HG03196 (cell line): ENCODE data around the gene SLC7A1.

Experiments used
- ATAC-seq: cut with Tn5 transposase; IDR thresholded peaks from one replicate; pipeline ENCODE4 v1.9.1; 2021; ENCODE audit not compliant: unreplicated experiment

The SLC7A1 gene

DNA sequence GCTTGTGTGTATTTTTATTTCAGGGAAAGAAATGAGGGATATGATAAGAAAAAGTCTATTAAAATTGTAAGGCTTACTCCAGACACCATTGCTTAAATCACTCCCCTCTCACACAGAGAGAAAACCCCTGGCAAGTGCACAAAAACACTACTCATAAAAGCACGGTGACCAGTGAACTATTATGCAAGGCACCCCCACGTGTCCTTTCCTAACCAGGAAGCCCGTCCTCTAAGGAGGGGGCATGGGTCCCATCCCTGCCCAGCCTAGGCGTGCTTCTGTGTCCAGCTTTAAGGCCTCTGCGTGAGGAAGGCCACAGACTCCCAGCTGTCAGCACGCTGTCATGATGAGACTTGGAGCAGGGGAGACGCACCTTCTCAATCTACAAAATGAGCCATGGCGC lies 83.5 kb downstream of the SLC7A1 start:
- no peak for ATAC-seq

DNA sequence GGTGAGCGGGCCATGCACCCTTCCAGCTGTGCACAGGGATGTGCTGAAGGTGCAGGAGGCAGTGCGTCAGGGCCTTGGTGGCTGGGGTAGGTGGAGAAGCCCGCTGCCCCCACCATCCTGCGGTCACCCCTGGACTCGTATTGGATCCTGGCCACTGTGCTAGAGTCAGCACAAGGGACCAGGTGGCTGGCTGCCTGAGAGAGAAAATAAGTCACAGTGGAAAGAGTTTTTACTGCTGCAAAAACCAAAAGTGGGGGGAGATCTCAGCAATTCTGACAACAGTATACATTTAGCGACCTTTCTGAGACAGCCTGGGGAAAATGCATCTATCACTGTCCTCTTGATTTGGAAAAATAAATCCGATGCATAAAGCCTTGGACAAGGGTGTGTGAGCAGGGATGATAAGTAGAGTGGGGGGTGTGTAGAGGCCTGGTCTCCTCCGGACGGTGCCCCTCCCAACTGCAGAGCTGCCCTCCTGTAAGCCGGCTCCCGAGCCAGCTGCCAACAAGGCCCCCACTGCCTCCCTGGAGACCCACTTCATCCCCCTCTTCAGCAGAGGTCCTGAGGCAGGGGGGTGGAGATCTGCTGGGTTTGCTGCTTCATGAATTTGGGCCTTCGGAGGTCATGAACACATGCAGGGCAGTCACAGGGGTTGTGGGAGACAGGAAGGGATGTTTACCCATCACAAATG lies 84.2 kb downstream of the SLC7A1 start:
- ATAC-seq, result no peak

DNA sequence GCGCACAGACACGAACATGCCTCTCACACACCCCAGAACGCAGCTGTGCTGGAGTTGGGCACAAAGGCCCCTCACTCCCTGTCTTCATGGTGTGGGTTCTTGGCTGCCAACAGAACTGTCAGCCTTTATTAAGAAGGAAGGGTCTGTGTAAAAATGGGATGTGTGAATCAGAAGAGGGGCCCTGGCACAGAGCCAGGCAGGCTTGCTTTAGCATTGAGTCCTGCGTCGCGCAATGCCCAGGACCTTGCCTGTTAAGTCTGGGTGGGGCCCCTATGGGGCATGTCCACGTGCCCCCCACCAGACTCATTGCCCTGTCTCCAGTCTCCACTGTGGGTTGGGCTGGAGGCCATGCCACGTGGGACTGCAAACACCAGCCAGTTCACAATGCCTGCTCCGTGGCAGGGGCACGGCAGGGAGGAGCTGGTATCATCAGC lies 84.8 kb downstream of the SLC7A1 start:
- ATAC-seq, result no peak

DNA sequence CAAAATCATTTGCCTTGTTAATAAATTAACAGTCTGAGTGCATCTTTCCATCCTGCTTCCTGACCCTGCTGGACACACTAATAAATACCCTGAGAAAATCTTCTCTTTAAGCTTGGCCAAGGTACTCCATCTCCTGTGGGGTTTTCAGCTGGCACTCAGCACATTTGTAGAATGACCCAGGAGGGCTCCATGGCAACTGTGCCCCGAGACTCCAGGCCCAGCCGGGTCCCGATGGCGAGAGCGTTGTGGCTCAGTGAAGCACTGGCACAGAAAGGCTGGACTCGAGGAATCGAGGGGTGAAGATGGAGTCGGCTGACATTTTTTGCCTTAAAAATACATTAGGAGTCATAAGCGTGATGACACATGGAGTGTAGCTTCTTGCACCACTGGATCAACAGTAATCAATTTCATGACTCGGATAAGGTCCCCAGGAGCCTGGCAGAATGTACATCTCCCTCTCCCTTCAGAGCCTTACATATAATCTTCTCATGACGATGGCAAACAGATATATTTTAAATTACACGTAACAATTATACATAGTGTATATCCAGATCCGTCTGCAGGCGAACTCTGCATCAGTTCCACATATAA lies 85.4 kb downstream of the SLC7A1 start:
- no peak for ATAC-seq

DNA sequence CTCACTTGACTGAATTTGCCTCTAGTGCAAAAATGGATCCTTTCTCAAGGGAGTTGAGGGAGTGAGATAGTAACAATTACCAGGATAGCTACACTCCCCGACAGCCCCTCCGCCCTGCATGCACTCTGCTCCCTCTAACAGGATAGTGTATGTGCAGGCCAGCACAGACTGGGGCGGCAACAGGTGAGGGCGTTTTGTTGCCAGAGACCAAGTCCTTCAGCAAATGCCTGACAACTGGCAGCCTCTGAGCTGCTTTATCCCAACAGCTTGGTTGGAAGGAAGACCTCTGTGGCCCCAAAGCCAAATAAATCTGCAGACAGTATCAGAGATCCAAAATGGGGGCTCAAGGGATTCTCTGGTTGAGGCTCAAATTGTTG lies 86.6 kb downstream of the SLC7A1 start:
- no peak for ATAC-seq

DNA sequence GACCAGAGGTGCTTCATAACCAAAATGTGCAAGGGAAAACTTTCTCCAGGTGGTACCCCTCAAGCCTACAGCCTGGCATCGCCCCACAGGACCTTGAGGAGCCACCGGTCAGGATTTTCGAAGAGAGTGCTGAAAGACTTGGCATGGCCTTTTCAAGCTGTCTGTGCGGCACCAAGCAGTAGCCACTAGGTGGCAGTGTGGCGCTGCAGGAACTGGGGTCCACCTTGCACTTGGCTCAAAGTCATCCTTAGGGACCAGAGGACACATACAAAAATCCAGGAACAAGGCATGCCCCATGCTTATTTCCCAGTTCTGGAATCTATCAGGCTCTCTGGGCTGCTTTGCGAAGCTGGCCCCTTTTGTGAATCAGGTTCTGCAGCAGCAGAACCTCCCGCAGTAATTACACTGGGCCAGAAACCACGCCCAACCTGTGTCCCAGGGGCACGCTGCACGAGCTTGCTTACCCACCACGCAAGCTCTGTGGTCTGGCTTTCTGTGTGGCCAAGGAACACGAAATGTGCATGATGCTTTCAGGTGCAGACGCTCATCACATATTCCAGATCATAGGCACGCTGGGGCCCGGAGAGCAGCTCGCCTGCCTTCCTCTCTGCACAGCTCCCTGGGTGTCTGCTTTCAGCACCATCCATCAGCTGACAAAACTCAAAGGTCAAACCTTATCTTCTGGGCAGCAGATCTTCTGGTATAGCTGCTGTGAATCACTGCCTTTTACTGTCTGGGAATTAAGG lies 87.2 kb downstream of the SLC7A1 start:
- peak; percentile 55 for ATAC-seq

DNA sequence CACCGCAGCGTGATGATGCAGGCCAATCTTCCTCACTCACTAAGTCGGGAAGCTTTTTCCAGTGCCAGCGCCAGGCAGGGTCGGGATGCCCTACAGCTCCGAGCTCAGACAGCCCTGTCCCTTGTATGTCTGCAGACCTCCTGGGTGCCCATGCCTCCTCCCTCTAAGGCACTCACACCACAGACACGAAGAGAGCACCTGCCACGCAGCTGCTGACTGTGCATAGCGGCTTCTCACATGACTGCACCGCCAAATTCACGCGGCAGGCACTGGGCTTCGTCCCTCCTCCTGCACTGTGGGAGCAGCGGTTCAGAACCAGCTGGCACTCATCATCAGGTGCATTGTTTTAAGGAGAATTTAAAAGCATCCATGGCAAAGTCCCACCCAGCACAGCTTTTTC lies 88.1 kb downstream of the SLC7A1 start:
- ATAC-seq, result no peak

DNA sequence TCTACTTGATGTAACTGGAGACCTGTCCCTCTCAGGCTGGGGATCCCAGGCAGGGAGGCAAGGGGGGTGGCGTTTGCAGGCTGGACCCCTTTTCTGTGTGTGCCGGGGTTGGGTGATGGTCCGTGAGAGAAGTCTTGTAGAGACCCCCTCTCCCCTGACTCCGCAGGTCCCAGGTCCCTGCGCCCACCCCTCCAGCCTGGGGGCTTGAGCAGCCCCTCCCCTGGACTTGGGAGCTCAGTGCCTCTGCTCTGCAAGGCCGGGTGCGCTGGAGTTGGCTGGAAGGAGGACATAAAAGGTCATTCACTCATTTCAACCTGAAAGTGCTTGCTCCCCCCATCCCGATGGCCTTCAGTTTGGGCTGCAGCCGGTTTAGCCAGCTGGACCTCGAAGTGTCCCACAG lies 89.5 kb downstream of the SLC7A1 start:
- ATAC-seq, result no peak

DNA sequence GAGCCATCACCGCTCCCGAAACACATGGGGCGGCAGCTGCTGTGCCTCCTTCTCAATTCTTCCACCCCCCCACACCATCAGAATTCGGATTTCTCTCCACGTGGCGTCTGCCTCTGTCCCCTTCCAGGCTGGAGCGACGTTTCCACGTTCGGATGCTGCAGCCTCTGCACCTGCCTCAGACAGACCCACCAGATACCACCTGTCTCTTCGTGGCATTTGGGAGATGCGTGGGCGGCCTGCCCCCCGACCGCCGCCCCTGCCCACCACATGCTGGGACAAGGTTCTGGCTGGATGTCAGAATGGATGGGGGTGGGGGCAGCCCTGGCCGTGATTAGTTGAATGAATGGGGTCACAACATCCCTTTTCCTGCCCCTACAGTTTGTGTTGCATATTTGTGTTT lies 90.0 kb downstream of the SLC7A1 start:
- ATAC-seq, result no peak

DNA sequence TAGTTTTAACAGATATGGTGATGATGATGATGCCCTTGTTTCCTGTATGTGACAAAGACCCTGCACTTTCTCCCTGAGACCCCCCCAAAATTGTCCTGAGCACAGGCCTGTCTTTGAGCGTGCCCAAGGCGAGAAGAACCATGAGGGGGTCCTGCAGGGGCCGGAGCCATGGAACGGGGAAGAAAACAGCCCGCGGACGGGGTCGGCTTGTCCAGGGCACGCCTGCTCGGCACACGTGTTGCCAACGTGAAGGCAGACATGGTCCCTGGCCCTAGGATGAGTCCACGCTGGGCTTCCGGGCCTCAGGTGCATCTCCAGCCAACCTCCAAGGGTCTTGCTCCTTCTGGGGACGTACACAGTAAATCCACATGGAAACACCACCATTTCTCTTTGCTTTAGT lies 90.8 kb downstream of the SLC7A1 start:
- ATAC-seq, result no peak

DNA sequence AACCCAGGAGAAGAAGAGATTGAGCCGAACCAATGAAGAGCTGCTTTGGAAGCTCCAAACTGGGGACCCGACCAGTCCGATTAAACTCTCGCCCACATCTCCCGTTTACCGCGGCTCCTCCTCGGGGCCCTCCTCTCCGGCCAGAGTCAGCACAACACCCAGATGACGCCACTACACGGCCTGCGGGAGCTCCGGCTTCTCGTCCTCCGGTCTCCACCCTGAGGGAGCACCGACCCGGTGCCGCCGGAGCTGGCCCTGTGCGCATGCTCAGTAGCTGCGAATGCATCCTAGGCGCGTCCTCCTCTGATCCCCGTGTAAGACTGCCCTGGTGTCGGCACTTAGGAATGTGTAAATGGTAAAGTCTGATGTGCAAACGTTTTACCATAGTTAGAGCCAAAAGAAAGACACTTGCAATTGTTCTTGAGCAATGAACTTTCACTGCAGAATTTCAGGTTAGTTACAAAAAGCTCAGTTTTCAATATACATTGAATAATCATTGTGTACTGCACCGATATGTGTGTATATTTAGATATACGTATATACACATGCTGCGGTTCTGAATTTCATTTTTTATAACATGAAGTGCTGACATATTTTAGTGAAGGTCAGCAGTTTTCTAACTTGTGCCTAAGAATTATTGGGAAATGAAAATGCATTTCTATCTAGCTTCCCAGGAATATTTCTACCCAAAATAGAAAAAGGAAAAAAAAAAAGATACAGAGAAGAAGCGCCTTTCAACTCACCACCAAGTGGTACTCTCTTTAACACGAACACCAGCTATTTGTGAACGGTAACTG lies 92.2 kb downstream of the SLC7A1 start:
- no peak for ATAC-seq

DNA sequence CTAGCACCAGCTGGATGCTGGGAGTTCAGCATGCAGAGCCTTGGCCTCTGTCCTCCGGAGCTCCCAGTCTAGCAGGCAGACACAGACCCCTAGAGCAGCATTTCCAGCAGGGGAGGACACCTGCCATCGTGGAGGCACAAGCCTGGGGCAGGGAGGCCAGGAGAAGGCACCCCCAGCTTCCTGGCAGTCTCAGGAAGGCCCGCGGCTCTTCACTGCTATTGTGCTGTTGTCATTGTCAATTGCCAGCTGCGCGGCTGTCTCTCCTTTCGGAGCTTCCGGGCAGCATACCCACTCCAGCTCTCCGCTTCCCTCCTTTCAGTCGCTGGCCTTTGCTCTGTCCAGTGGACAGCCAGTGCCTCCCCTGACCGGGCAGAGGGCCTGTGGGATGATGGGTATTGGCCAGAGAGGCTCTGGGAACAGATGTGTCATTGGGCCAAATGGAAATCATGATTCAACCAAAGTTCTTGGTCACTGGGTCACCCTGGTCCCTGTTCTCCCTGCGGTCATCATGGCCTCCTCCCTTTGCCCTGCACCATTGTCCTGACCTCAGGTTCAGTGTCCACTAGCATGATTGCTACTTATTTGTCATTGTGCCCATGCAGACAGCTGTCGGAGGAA lies 93.0 kb downstream of the SLC7A1 start:
- ATAC-seq, result no peak

DNA sequence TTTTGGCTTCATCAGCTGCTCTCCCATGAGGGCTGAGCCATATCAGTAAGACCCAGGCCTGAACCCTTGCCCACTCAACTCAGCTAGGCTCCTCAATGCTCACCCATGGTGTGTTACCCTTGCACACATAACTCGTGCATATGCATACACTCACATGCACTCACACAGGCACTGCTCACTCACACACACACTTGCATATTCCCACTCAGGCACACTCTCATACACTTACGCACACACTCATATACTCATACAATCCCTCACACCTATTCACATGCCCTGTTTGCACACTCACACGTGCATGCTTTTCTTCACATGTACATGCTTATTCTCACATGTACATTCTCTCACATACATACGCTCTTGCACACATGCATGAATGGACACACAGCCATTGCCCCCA lies 93.8 kb downstream of the SLC7A1 start:
- ATAC-seq, result no peak

DNA sequence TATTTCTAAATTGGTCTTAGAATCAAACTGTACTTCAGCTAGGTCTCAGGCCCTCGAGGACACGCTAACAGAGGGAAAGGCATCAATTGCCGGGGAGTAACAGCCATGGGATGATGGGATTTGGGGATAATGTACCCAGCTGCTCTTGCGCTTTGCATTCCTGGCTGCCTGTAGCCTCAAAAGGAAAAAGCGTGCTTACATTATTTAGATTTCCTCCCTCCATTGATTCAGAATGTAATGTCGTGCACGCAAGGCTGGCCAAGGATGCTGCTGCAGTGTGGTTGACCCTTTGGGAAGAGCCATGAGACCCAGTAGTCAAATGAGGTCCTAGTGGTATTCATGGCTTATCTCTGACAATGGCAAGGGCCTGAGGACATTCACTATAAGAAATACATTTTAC lies 95.1 kb downstream of the SLC7A1 start:
- no peak for ATAC-seq

DNA sequence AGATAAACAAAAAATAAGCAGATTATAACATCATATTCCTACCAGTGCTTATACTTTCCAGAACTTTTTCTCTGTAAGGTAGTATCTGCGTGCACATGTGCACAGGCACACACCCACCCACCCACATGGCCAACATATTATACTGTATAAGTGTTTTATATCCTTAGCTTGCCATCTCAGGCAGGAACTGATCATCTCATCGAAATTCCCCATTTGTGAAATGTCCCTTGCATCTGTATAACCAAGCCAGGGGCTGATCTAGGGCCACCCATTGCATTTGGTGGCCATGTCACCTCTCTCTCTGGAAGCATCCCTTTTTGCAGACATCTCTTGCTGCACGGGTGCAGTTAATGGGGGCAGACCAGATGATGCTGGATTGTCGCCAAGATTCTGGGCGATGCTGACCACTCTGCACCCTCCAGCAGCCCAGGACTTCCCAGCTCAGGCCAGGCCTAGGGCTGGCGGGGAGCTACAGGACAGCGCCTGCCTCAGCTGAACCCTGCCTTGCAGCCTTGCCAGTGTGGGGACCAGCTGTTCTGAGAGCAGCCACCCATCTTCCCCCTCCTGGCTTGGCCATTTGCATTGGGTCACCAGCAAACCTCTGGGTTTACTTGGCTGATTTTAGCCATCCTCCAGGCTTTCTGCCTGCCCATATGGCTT lies 95.9 kb downstream of the SLC7A1 start:
- ATAC-seq, result no peak

DNA sequence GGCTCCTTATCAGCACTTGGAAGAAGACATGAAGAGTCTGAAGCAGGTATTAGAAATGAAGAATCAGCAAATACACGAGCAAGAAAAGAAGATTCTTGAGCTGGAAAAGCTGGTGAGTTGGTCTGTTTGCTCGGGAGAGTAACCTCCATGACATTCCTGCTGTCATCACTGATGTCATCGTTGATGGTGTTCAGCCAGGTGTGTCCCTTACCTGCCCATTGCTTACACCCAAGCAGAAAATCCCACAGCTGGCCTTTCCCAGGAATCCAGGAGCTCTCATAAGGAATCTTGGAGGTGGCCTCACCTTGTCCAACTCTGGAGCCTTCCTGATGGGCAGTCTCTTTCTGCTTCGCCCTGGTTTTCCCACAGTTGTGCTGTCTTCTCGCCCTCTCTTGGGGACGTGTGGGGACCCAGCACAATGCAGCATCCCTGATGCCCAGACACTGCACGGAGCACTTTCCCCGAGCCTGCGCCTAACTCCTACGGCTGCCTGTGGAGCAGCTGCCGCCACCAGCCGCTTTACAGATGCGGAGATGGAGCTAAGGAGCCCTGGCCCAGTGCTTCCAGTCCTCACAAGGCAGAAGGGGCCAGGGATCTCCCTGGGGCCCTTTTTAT lies 97.0 kb downstream of the SLC7A1 start:
- ATAC-seq, result no peak

DNA sequence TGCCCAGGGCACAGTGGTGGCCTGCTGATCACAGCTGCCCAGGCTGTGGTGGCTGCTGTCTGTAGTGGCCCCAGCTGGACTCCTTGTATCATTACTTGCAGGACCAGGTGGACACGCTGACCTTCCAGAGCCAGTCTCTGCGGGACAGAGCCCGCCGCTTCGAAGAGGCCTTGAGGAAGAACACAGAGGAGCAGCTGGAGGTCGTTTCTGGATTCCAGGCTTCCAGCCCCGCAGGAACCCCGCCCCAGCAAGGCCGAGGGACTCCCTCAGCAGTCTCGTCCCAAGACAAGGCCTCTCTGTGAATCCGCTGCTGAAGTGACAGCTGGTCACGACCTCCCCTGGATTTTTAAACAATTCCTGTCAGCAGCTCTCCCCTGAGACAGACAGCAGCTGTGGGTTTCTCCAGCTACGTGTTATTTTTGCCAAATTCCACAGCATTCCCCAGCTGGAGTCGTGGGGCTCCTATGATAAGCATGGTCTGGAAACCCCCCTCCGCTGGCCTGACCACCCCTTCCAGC lies 98.3 kb downstream of the SLC7A1 start:
- no peak for ATAC-seq

DNA sequence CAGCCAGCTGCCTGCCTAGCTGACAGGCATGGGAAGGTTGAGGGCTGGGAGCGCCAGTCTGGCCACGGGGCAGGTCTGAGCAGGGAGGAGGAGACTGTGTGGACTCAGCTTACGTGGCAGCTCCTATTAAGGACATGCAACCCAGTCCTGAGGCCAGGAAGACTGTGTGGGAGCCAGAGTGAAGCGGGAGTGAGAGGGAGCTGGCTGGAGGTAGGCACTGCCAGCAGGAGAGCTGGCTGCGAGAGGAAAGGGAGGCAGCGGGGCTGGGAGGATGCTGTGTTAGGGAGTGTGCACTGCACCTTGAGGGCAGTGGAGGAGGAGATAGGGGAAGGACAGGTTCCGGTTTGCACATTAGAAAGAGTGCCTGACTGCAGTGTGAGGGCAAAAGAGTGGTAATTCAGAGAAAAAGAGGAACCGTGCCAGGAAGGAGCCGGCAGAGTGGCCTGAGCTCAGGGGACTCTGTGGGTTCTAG lies 99.2 kb downstream of the SLC7A1 start:
- ATAC-seq, result no peak

DNA sequence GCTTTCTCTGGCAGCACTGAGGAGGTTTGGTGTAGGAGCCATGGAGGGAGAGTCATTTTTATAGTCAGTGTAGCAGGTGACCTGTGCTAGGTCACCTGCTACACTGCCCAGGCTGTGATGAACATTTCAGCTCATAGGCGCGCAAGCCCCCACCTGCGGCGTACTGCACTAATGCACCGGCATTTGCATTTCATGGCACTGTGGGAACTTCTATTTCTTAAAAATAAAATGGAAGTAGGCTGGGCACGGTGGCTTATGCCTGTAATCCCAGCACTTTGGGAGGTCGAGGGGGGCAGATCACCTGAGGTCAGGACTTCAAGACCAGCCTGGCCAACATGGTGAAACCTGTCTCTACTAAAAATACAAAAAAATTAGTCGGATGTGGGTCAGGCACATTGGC lies 101.0 kb downstream of the SLC7A1 start:
- ATAC-seq, result no peak

DNA sequence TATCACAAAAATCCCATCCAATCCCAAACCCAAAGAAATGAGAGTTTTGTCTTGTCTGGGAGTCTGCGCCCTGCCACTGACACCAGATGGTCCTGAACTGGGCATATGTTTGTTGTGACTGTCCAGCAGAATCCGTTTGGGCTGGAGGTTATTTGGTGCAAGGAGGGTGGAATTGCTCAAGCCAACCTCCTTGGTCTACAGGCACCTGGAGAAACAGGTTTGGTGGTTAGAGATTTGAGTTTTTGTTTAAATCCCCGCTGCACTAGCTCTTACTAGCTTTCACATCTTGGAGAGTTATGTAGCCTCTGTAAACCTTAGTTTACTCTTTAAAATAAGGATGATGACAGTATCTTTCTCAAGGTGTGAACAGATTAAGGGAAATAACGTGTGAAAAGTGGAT lies 101.7 kb downstream of the SLC7A1 start:
- no peak for ATAC-seq
